Neural progenitor cell (in vitro differentiated cells): ENCODE results near the gene SH3GL2. TPM values are rescaled to one million over a fixed set of nuclear protein-coding genes. Genes with fewer than 3 reads are reported as not detected.

Experiments used
- DNase-seq: peaks from one replicate; pipeline ENCODE4 v3.0.0-alpha.2; 2016; ENCODE audit warnings: low spot score
- H2AFZ ChIP-seq: fragments of 200-600 bp; sonication (generic); replicated peaks from 2 replicates; pipeline ENCODE4 v1.6.1; 2016; ENCODE audit warnings: antibody characterized with exemption
- H3F3A ChIP-seq: fragments of 200-600 bp; sonication (generic); 2 replicates; pipeline ENCODE4 v1.6.1; 2016; ENCODE audit warnings: antibody characterized with exemption, low read depth
- H3K27ac ChIP-seq: fragments of 200-600 bp; sonication (generic); 2 replicates; pipeline ENCODE4 v1.5.1; 2016; ENCODE audit warnings: mild to moderate bottlenecking
- H3K27me3 ChIP-seq: fragments of 200-600 bp; sonication (generic); 2 replicates; pipeline ENCODE4 v1.6.1; 2016; ENCODE audit warnings: mild to moderate bottlenecking, moderate library complexity
- H3K36me3 ChIP-seq: fragments of 200-600 bp; sonication (generic); 2 replicates; pipeline ENCODE4 v1.5.1; 2016
- H3K4me1 ChIP-seq: fragments of 200-600 bp; sonication (generic); 2 replicates; pipeline ENCODE4 v1.6.1; 2016; ENCODE audit warnings: mixed run types
- H3K4me2 ChIP-seq: fragments of 200-600 bp; sonication (generic); 2 replicates; pipeline ENCODE4 v1.6.1; 2016
- H3K4me3 ChIP-seq: fragments of 200-600 bp; sonication (generic); 2 replicates; pipeline ENCODE4 v1.5.1; 2016
- H3K79me2 ChIP-seq: fragments of 200-600 bp; sonication (generic); 2 replicates; pipeline ENCODE4 v1.6.1; 2016; ENCODE audit warnings: low read depth
- H3K9ac ChIP-seq: fragments of 200-600 bp; sonication (generic); 2 replicates; pipeline ENCODE4 v1.6.1; 2016
- H3K9me3 ChIP-seq: fragments of 200-600 bp; sonication (generic); 2 replicates; pipeline ENCODE4 v1.5.1; 2016; ENCODE audit warnings: low read depth
- H4K20me1 ChIP-seq: fragments of 200-600 bp; sonication (generic); 2 replicates; pipeline ENCODE4 v1.6.1; 2016; ENCODE audit warnings: low read depth
- H3K27ac Mint-ChIP-seq: 3 replicates; pipeline ENCODE4 v1.8.0; 2021; ENCODE audit warnings: mixed read lengths
- H3K27me3 Mint-ChIP-seq: 2 replicates; pipeline ENCODE4 v1.8.0; 2022; ENCODE audit warnings: low read depth, mild to moderate bottlenecking, inconsistent platforms, moderate library complexity, mixed read lengths; ENCODE audit not compliant: insufficient read depth
- H3K36me3 Mint-ChIP-seq: 3 replicates; pipeline ENCODE4 v1.8.0; 2021; ENCODE audit warnings: mixed read lengths
- H3K4me1 Mint-ChIP-seq: 3 replicates; pipeline ENCODE4 v1.8.0; 2021; ENCODE audit warnings: mixed read lengths
- H3K4me3 Mint-ChIP-seq: 3 replicates; pipeline ENCODE4 v1.8.0; 2021; ENCODE audit warnings: mild to moderate bottlenecking, moderate library complexity, mixed read lengths
- H3K9me3 Mint-ChIP-seq: 3 replicates; pipeline ENCODE4 v1.8.0; 2020; ENCODE audit warnings: mixed read lengths
- CTCF ChIP-seq: fragments of 200-600 bp; sonication (generic); IDR thresholded peaks from 2 replicates; pipeline ENCODE4 v1.5.1; 2017; ENCODE audit warnings: antibody characterized with exemption, mild to moderate bottlenecking
- EZH2 ChIP-seq: fragments of 200-600 bp; sonication (generic); IDR thresholded peaks from 2 replicates; pipeline ENCODE4 v1.6.1; 2017; ENCODE audit warnings: antibody characterized with exemption, mild to moderate bottlenecking, moderate library complexity
- EZH2phosphoT487 ChIP-seq: fragments of 200-600 bp; sonication (generic); IDR thresholded peaks from 2 replicates; pipeline ENCODE4 v1.6.1; 2017; ENCODE audit warnings: antibody characterized with exemption
- total RNA-seq: library from RNA; depleted of rRNA; stranded (reverse); fragments of >200 nt; gene quantifications from 2 replicates; pipeline ENCODE4 v1.2.3, GENCODE V29; 2015; ENCODE audit warnings: low replicate concordance

Gene SH3GL2
- total RNA-seq, 1 donor from 2014 or later, result 1.6 TPM

- Histone ChIP-seq H3K27ac (no peak overlapping the region), H3K36me3 (no peaks in the 10 kb centered on the region), H3K4me3 (no peak overlapping the region), H4K20me1 (no peaks in the 10 kb centered on the region), H3K9ac (no peak overlapping the region), H2AFZ (no peak overlapping the region), H3F3A (no peaks in the 10 kb centered on the region), H3K4me1 (no peaks in the 10 kb centered on the region), H3K4me2 (no peak overlapping the region), H3K27me3 (no peaks in the 10 kb centered on the region), H3K79me2 (no peaks in the 10 kb centered on the region), H3K9me3 (no peaks in the 10 kb centered on the region)
- TF ChIP-seq EZH2phosphoT487 (no peak), EZH2 (no peak), CTCF (no peak)
- Mint-ChIP-seq H3K36me3 (no peaks in the 10 kb centered on the region), H3K9me3 (no peaks in the 10 kb centered on the region), H3K27me3 (peaks cover 2% of the 10 kb centered on the region), H3K4me3 (no peak overlapping the region), H3K27ac (no peak overlapping the region), H3K4me1 (no peaks in the 10 kb centered on the region)
- DNase-seq, result no peak
Observed at GRCh38 chr9:17730899-17731298, 152.0 kb downstream of the SH3GL2 start.

GRCh38 chr9:17731308-17731707, 152.4 kb downstream of the SH3GL2 start:
- H3K4me3 Mint-ChIP-seq, result no peak overlapping the region

GRCh38 chr9:17734674-17735073, 155.8 kb downstream of the SH3GL2 start:
- no peak overlapping the region for H3K27ac Mint-ChIP-seq

More at GRCh38 chr9:17731308-17731707, 152.4 kb downstream of the SH3GL2 start:
- Histone ChIP-seq H3K4me2 (no peak overlapping the region), H3K79me2 (no peaks in the 10 kb centered on the region), H3K27me3 (no peaks in the 10 kb centered on the region), H3K4me1 (no peaks in the 10 kb centered on the region), H3K9ac (no peak overlapping the region), H3K27ac (no peak overlapping the region), H2AFZ (no peak overlapping the region), H3K36me3 (no peaks in the 10 kb centered on the region), H3K9me3 (no peaks in the 10 kb centered on the region), H3F3A (no peaks in the 10 kb centered on the region), H4K20me1 (no peaks in the 10 kb centered on the region), H3K4me3 (no peak overlapping the region)
- Mint-ChIP-seq H3K27me3 (no peaks in the 10 kb centered on the region), H3K36me3 (no peaks in the 10 kb centered on the region), H3K27ac (no peak overlapping the region), H3K4me1 (no peaks in the 10 kb centered on the region), H3K9me3 (no peaks in the 10 kb centered on the region)
- TF ChIP-seq EZH2phosphoT487 (no peak), EZH2 (no peak)
- DNase-seq, result no peak

More at GRCh38 chr9:17734674-17735073, 155.8 kb downstream of the SH3GL2 start:
- Histone ChIP-seq H3K4me3 (no peak overlapping the region), H3K27ac (no peak overlapping the region), H3K9me3 (no peaks in the 10 kb centered on the region), H3K79me2 (no peaks in the 10 kb centered on the region), H3K36me3 (no peaks in the 10 kb centered on the region), H3K4me2 (no peak overlapping the region), H3K27me3 (no peaks in the 10 kb centered on the region), H3K9ac (no peak overlapping the region), H2AFZ (no peak overlapping the region), H4K20me1 (no peaks in the 10 kb centered on the region), H3K4me1 (peaks cover 3% of the 10 kb centered on the region), H3F3A (no peaks in the 10 kb centered on the region)
- H3K4me1 Mint-ChIP-seq, result no peaks in the 10 kb centered on the region
- no peaks in the 10 kb centered on the region for H3K27me3 Mint-ChIP-seq
- H3K9me3 Mint-ChIP-seq, result no peaks in the 10 kb centered on the region
- DNase-seq, result no peak
- no peaks in the 10 kb centered on the region for H3K36me3 Mint-ChIP-seq
- H3K4me3 Mint-ChIP-seq, result no peak overlapping the region
- TF ChIP-seq EZH2phosphoT487 (no peak), CTCF (no peak), EZH2 (no peak)
